ENCODE results near the gene NCEH1.

Gene NCEH1

DNA sequence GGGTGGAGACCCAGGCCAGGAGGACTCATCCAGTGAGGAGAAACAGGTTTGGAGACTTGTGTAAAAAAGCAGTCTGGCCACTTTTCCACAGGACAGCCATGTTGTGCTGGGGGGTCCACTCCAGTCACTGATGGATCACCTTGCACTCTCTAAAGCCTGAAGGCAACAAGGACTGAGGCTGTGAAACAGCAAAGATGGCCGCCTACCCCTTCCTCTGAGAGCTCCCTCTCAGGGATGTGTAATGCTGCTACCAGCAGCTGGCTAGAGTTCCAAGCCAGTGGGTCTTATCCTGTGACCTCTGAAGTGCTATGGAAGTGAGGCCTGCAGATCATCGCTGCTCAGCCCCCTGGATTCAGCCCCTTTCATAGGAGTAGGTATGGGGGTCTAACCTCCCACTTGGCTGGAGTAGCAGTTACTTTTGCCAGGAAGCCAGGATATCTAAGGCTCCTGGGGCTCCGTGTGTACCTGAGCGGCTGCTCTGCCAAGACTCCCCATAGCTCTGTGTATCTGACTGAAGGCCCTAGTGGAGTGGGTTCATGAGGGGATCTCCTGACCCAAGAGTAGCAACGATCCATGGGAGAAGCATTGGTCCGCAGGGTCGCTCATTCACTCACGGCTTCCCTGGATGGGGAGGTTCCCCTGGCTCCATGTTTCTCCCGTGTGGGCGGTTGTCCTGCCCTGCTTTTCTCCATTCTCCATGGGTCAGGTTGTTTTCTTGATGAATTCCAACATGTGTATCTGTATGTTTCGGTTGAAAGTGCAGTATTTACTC is 117.8 kb downstream of the NCEH1 start:
- in situ Hi-C loops (cut with MboI; ENCODE audit: low sequenced_read_pairs, unreplicated experiment): loop anchor here (10.0 kb wide), 1 partner anchor 108 kb away; no protein-coding TSS in a partner anchor
- TF ChIP-seq, protein P1, sequence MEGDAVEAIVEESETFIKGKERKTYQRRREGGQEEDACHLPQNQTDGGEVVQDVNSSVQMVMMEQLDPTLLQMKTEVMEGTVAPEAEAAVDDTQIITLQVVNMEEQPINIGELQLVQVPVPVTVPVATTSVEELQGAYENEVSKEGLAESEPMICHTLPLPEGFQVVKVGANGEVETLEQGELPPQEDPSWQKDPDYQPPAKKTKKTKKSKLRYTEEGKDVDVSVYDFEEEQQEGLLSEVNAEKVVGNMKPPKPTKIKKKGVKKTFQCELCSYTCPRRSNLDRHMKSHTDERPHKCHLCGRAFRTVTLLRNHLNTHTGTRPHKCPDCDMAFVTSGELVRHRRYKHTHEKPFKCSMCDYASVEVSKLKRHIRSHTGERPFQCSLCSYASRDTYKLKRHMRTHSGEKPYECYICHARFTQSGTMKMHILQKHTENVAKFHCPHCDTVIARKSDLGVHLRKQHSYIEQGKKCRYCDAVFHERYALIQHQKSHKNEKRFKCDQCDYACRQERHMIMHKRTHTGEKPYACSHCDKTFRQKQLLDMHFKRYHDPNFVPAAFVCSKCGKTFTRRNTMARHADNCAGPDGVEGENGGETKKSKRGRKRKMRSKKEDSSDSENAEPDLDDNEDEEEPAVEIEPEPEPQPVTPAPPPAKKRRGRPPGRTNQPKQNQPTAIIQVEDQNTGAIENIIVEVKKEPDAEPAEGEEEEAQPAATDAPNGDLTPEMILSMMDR (IDR thresholded peaks at IDR 0.05; ENCODE audit: borderline replicate concordance, control extremely low read depth, extremely low read depth, insufficient read depth, missing control alignments): no peak
- no peak for DNase-seq (ENCODE audit: low spot score)

DNA sequence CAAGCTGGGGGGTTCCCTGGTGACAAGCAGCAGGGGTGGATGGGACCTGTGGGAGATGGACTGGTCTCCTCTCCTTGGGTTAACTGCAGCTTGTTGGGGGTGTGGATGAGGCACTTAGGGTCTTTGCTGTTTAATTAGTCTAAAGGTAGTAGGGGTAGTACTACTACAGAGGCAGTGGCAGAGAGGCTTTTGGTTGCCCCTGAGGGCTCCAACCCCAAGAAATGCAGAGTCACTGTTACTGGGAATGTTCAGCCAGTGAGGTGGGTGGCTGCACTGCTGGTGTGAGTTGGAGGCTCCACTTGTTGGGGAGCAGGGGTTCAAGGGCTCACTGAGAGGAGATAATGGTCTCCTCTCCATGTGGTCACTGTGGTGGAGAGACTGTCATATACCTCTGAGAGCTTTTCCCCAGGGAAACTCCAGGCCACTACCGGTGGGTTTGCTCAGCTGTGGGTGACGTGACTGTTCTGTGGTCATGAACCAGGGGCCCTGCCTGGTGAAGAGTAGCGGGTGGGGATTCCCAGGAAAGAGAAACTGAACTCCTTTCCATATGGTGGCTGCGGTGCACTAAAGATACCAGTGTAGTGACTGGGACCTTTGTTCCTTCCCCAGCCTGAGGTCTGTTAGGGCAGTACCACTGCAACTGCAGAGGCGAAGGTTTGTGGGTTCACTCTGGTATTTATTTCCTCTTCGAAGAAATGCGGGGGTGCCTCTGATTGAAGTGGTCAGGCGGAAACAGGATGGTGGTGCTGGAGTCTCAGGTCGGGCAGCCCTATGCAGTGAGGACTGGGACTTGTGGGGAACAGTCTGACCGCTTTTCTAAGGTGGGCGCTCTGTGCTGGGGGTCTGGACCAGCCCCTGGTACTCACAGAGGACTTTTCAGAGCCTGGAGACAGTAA is 118.7 kb downstream of the NCEH1 start:
- peak; percentile 70 for DNase-seq (ENCODE audit: low spot score)
- in situ Hi-C loops (cut with MboI; ENCODE audit: low sequenced_read_pairs, unreplicated experiment): loop anchor here (10.0 kb wide), 1 partner anchor 107 kb away; no protein-coding TSS in a partner anchor
- TF ChIP-seq, protein P1 (IDR thresholded peaks at IDR 0.05; ENCODE audit: borderline replicate concordance, control extremely low read depth, extremely low read depth, insufficient read depth, missing control alignments): no peak

DNA sequence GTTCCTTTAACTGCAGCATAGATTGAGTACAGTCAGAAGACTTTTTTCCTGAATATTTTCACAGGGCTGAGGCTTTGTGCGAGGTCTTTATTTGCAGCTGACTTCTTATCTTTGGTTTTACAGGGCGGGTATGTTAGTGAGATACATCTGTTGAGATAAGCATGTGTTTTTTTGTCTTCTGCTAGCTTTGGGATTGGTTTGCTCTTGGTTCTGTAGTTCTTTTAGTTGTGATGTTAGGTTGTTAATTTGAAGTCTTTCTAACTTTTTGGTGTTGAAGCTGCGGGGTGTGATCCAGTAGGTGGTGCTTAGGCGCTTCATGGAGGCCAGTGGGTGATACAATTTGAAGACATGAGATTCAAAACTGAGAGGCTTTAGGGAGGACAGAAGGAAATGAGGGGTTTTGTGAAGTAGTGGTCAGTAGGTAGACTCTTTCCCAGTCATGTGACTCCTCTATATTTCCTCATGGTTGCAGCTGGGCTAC is 119.7 kb downstream of the NCEH1 start:
- DNase-seq (ENCODE audit: low spot score): no peak
- in situ Hi-C loops (cut with MboI; ENCODE audit: low sequenced_read_pairs, unreplicated experiment): loop anchor here (10.0 kb wide), 1 partner anchor 106 kb away; no protein-coding TSS in a partner anchor

DNA sequence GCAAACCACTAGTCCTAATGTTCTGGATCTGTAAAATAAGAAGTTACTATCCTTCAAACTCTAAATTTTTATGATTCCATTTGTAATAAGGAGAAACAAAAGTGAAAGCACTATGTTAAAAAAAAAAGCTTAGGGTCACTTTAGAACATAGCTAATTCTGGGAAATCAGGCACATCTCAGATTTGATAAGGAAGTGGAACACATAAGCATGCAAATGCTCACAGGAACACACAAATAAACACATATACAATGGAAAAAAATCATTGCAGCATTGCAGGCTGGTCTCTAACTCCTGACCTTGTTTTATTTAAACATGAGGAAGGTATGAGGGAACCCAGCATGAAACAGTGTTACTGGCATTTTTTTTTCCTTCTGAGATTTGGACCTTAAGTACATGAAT is 124.4 kb downstream of the NCEH1 start:
- in situ Hi-C loops (cut with MboI; ENCODE audit: low sequenced_read_pairs, unreplicated experiment): no loop called here
- TF ChIP-seq, protein P1 (IDR thresholded peaks at IDR 0.05; ENCODE audit: borderline replicate concordance, control extremely low read depth, extremely low read depth, insufficient read depth, missing control alignments): no peak
- no peak for DNase-seq (ENCODE audit: low spot score)

More for the DNA sequence above, 119.7 kb downstream of the NCEH1 start:
- TF ChIP-seq, protein P1 (IDR thresholded peaks at IDR 0.05; ENCODE audit: borderline replicate concordance, control extremely low read depth, extremely low read depth, insufficient read depth, missing control alignments): no peak

DNA sequence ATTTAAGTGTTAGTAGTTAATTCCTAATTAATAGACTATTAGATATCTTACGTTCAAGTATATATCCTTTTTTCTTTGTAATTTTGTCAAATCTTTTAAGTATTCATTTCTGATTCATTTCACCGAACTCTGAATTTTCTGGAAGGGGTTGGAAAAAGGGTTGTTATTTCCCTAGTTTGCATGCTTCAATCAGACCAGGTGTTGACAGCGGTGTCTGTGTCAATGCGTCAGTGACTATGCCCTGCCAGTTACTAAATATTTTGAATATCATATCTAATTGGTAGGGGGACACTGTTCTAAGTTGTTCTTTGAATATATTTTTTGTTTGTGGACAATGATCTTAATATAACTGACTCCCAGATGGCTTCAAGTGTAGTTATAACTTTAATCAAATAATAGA is 124.9 kb downstream of the NCEH1 start:
- no peak for DNase-seq (ENCODE audit: low spot score)
- TF ChIP-seq, protein P1 (IDR thresholded peaks at IDR 0.05; ENCODE audit: borderline replicate concordance, control extremely low read depth, extremely low read depth, insufficient read depth, missing control alignments): no peak
- in situ Hi-C loops (cut with MboI; ENCODE audit: low sequenced_read_pairs, unreplicated experiment): no loop called here

DNA sequence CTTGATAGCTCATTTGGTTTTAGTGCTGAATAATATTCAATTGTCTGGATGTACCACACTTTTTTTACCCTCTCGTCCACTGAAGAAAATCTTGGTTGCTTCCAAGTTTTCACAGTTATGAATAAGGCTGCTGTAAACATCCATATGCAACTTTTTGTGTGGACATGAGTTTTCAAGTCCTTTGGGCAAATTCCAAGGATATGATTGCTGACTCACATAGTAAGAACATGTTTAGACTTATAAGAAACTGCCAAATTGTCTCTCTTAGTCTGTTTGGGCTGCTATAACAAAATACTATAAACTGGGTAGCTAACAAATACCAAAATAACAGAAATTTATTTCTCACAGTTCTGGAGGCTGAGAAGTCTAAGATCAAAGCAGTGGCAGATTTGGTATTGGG is 128.2 kb downstream of the NCEH1 start:
- no peak for DNase-seq (ENCODE audit: low spot score)
- in situ Hi-C loops (cut with MboI; ENCODE audit: low sequenced_read_pairs, unreplicated experiment): no loop called here
- TF ChIP-seq, protein P1 (IDR thresholded peaks at IDR 0.05; ENCODE audit: borderline replicate concordance, control extremely low read depth, extremely low read depth, insufficient read depth, missing control alignments): no peak

Measured in GM13976 (cell line).